ENCODE data around the gene ALG9. TPM values are rescaled to one million over a fixed set of nuclear protein-coding genes. Genes with fewer than 3 reads are reported as not detected.

The ALG9 gene
- polyA plus RNA-seq, 1 donor from 2014 or later: 92.1 TPM

- no peaks in the 10 kb centered on the region for H3K9me2 ChIP-seq (ENCODE audit: insufficient read depth, low read length)
- H2AFZ ChIP-seq (ENCODE audit: low read depth, low read length): no peak overlapping the region
- TF ChIP-seq REST (IDR thresholded peaks at IDR 0.05; ENCODE audit: borderline replicate concordance): no peak
- TF ChIP-seq CTCF (IDR thresholded peaks at IDR 0.05; ENCODE audit: poor library complexity, severe bottlenecking): no peak
- no peak for TF ChIP-seq EP300 (conservative IDR thresholded peaks at IDR 0.05; ENCODE audit: poor library complexity, severe bottlenecking)
- no peak for TF ChIP-seq POLR2AphosphoS5 (IDR thresholded peaks at IDR 0.05)
- H3K4me2 ChIP-seq (ENCODE audit: low read length): no peak overlapping the region
- no peaks in the 10 kb centered on the region for H3K9me3 ChIP-seq (ENCODE audit: low read length)
- no peaks in the 10 kb centered on the region for H3K79me2 ChIP-seq (replicated peaks; ENCODE audit: insufficient read depth, low read length)
- H3F3A ChIP-seq (ENCODE audit: insufficient read depth, low read length, poor library complexity, severe bottlenecking): no peaks in the 10 kb centered on the region
- no peak overlapping the region for H3K9ac ChIP-seq (ENCODE audit: low read length)
- H3K4me3 ChIP-seq (ENCODE audit: low read length): no peak overlapping the region
- H4K20me1 ChIP-seq (ENCODE audit: insufficient read depth): no peaks in the 10 kb centered on the region
- no peaks in the 10 kb centered on the region for H3K27me3 ChIP-seq (ENCODE audit: insufficient read depth, low read depth, low read length)
- no peaks in the 10 kb centered on the region for H3K36me3 ChIP-seq (ENCODE audit: insufficient read depth, low read length)
- no peak overlapping the region for H3K27ac ChIP-seq (ENCODE audit: low read length)
Observed at GRCh38 chr11:111779118-111779517, 92.3 kb downstream of the ALG9 start.

DNA sequence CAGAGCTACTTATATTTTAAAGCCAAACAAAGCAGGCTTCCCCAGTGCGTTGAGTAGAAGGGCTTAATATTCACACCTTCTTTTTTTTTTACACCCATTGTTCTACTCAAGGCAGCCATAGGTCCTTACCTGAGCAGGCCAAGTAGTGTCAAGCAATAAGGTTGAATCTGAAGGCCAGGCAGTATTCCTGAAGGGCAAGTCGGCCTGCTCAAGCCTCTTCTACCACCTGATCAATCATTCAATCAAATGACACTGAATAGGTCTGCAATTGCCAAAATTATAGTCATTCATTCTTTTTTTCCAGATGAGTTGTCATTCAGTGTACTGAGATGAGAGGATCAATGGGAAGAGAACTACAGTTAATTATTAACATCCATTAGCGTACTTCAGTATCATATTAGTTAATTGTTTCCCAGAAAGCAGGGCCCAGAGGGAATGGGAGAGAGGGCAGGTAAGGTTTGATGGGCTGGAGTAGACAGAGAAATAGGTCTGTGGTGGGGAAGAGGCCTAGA is 93.3 kb downstream of the ALG9 start:
- no peak overlapping the region for H3K9ac ChIP-seq (ENCODE audit: low read length)
- H3K27ac ChIP-seq (ENCODE audit: low read length): no peak overlapping the region
- no peaks in the 10 kb centered on the region for H3K9me3 ChIP-seq (ENCODE audit: low read length)
- H3F3A ChIP-seq (ENCODE audit: insufficient read depth, low read length, poor library complexity, severe bottlenecking): no peaks in the 10 kb centered on the region
- H3K9me2 ChIP-seq (ENCODE audit: insufficient read depth, low read length): no peaks in the 10 kb centered on the region
- no peaks in the 10 kb centered on the region for H3K27me3 ChIP-seq (ENCODE audit: insufficient read depth, low read depth, low read length)
- H3K79me2 ChIP-seq (replicated peaks; ENCODE audit: insufficient read depth, low read length): no peaks in the 10 kb centered on the region
- no peak overlapping the region for H3K4me2 ChIP-seq (ENCODE audit: low read length)
- no peaks in the 10 kb centered on the region for H3K36me3 ChIP-seq (ENCODE audit: insufficient read depth, low read length)
- no peaks in the 10 kb centered on the region for H4K20me1 ChIP-seq (ENCODE audit: insufficient read depth)
- TF ChIP-seq RAD21 (conservative IDR thresholded peaks at IDR 0.05) (no peak), POLR2AphosphoS5 (IDR thresholded peaks at IDR 0.05) (no peak), EP300 (conservative IDR thresholded peaks at IDR 0.05; ENCODE audit: poor library complexity, severe bottlenecking) (no peak), EZH2 (IDR thresholded peaks at IDR 0.05; ENCODE audit: borderline replicate concordance, insufficient read depth, low read length, poor library complexity, severe bottlenecking) (no peak), REST (IDR thresholded peaks at IDR 0.05; ENCODE audit: borderline replicate concordance) (no peak), MXI1 (conservative IDR thresholded peaks at IDR 0.05; ENCODE audit: poor library complexity, severe bottlenecking) (no peak), CTCF (IDR thresholded peaks at IDR 0.05; ENCODE audit: poor library complexity, severe bottlenecking) (no peak), TAF1 (IDR thresholded peaks at IDR 0.05; ENCODE audit: low read depth) (no peak), SMC3 (conservative IDR thresholded peaks at IDR 0.05; ENCODE audit: poor library complexity) (no peak)
- H3K4me3 ChIP-seq (ENCODE audit: low read length): no peak overlapping the region
- H2AFZ ChIP-seq (ENCODE audit: low read depth, low read length): no peak overlapping the region

All from neural cell (in vitro differentiated cells).